ENCODE results near the gene NR0B1.

DNA sequence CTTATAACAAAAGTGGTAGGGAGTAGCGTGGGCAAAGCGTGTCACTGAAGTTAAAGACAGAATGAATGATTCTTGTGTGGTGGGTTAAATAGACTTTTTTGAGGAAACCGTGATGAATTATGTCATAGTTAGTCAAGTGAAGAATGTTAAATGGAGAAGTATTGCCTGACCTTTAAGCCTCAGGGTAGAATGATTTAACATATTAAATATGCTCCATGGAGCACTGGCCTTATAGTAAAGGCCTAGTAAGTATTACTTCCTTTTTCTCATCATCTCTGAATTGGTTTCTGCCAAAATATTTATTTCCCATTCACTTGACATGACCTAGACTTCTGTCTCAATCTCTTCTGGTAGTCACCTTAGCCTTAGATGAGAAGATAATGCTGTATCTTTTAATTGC, 38.6 kb downstream of the NR0B1 start:
- TF ChIP-seq GATA2 (IDR thresholded peaks at IDR 0.05; ENCODE audit: low read depth, low read length) (no peak), GATA3 (IDR thresholded peaks at IDR 0.05; ENCODE audit: low read depth, low read length) (no peak)
